ENCODE measurements around the gene NBEA. TPM values are rescaled to one million over a fixed set of nuclear protein-coding genes. Genes with fewer than 3 reads are reported as not detected.
"Not testable (repeated sequence)": the region's sequence is repeated elsewhere in the genome, so short reads cannot be mapped to it uniquely, and the experiment has no call there.

Gene NBEA
- total RNA-seq, 2 donors from 2014 or later, result 7.7 to 10.2 TPM

GRCh38 chr13:35092251-35092650 is 150.2 kb downstream of the NBEA start:
- H3K27ac ChIP-seq, result no peak overlapping the region
- H3K27me3 ChIP-seq (replicated peaks; ENCODE audit: insufficient read depth), result no peaks in the 10 kb centered on the region
- H3K36me3 ChIP-seq, result no peaks in the 10 kb centered on the region
- DNase-seq (ENCODE audit: low spot score), result no peak
- H3K9me3 ChIP-seq, result no peaks in the 10 kb centered on the region
- H3K4me1 ChIP-seq (ENCODE audit: control insufficient read depth in 1 of 2, low read depth in 2 of 2), result no peaks in the 10 kb centered on the region
- TF ChIP-seq CTCF (IDR thresholded peaks at IDR 0.05), result no peak
- no peak for ATAC-seq (ENCODE audit: insufficient number of reproducible peaks, low FRiP score, low read depth)
- no peak overlapping the region for H3K4me3 ChIP-seq

GRCh38 chr13:35092751-35093150 is 150.7 kb downstream of the NBEA start:
- Histone ChIP-seq H3K4me1 (ENCODE audit: control insufficient read depth in 1 of 2, low read depth in 2 of 2) (no peaks in the 10 kb centered on the region), H3K9me3 (no peaks in the 10 kb centered on the region), H3K27ac (no peak overlapping the region), H3K4me3 (no peak overlapping the region), H3K36me3 (no peaks in the 10 kb centered on the region), H3K27me3 (replicated peaks; ENCODE audit: insufficient read depth) (no peaks in the 10 kb centered on the region)
- TF ChIP-seq CTCF (IDR thresholded peaks at IDR 0.05), result no peak
- DNase-seq (ENCODE audit: low spot score) (no peak), ATAC-seq (ENCODE audit: insufficient number of reproducible peaks, low FRiP score, low read depth) (no peak)

GRCh38 chr13:35093356-35093755 is 151.3 kb downstream of the NBEA start:
- no peak for TF ChIP-seq CTCF (IDR thresholded peaks at IDR 0.05)
- ATAC-seq (ENCODE audit: insufficient number of reproducible peaks, low FRiP score, low read depth) (no peak), DNase-seq (ENCODE audit: low spot score) (no peak)
- Histone ChIP-seq H3K36me3 (no peaks in the 10 kb centered on the region), H3K4me1 (ENCODE audit: control insufficient read depth in 1 of 2, low read depth in 2 of 2) (no peaks in the 10 kb centered on the region), H3K9me3 (no peaks in the 10 kb centered on the region), H3K27ac (no peak overlapping the region), H3K27me3 (replicated peaks; ENCODE audit: insufficient read depth) (no peaks in the 10 kb centered on the region), H3K4me3 (no peak overlapping the region)

GRCh38 chr13:35106771-35107170 is 164.7 kb downstream of the NBEA start:
- not testable (repeated sequence) for H3K27ac ChIP-seq; H3K4me1 ChIP-seq (ENCODE audit: control insufficient read depth in 1 of 2, low read depth in 2 of 2); DNase-seq (ENCODE audit: low spot score); ATAC-seq (ENCODE audit: insufficient number of reproducible peaks, low FRiP score, low read depth); H3K9me3 ChIP-seq; H3K27me3 ChIP-seq (replicated peaks; ENCODE audit: insufficient read depth); H3K36me3 ChIP-seq; H3K4me3 ChIP-seq

GRCh38 chr13:35107535-35107934 is 165.5 kb downstream of the NBEA start:
- Histone ChIP-seq H3K4me3 (no peak overlapping the region), H3K27me3 (replicated peaks; ENCODE audit: insufficient read depth) (no peaks in the 10 kb centered on the region), H3K27ac (no peak overlapping the region), H3K9me3 (no peaks in the 10 kb centered on the region), H3K36me3 (no peaks in the 10 kb centered on the region), H3K4me1 (ENCODE audit: control insufficient read depth in 1 of 2, low read depth in 2 of 2) (no peaks in the 10 kb centered on the region)
- ATAC-seq (ENCODE audit: insufficient number of reproducible peaks, low FRiP score, low read depth), result no peak
- no peak for DNase-seq (ENCODE audit: low spot score)
- TF ChIP-seq CTCF (IDR thresholded peaks at IDR 0.05), result no peak

- not testable (repeated sequence) for H3K36me3 ChIP-seq; H3K27me3 ChIP-seq (replicated peaks; ENCODE audit: insufficient read depth); H3K27ac ChIP-seq; ATAC-seq (ENCODE audit: insufficient number of reproducible peaks, low FRiP score, low read depth); H3K4me1 ChIP-seq (ENCODE audit: control insufficient read depth in 1 of 2, low read depth in 2 of 2); H3K4me3 ChIP-seq; DNase-seq (ENCODE audit: low spot score); H3K9me3 ChIP-seq
Observed at GRCh38 chr13:35113612-35114011, 171.5 kb downstream of the NBEA start.

Measured in thoracic aorta (tissue), 2 donors.